Endothelial cell of umbilical vein (primary cell): Measurements from ENCODE around the gene ASAP2. TPM values are rescaled to one million over a fixed set of nuclear protein-coding genes. Genes with fewer than 3 reads are reported as not detected.

Experiments
- BruUV-seq: library from RNA; stranded (reverse); fragments of 400-500 nt; replicated peaks from 2 replicates; lab custom pipeline; 2021; lab: Mats Ljungman, UMichigan
- CTCF ChIA-PET: fragments of 300-600, 350-600 bp; sonication (Branson Sonifier 250); formaldehyde crosslinking; loops from one replicate; lab custom pipeline; 2021; ENCODE audit warnings: antibody characterized with exemption, inconsistent platforms; lab: Charles Lee
- POLR2A ChIA-PET: fragments of 300-600, 350-600 bp; sonication (Branson Sonifier 250); formaldehyde crosslinking; loops from one replicate; lab custom pipeline; 2021; ENCODE audit warnings: antibody characterized with exemption, inconsistent platforms; lab: Charles Lee
- DNase-seq: peaks from one replicate; pipeline ENCODE4 v3.0.0-alpha.2; 2011; ENCODE audit warnings: low read depth, low spot score
- FAIRE-seq: peaks from 2 replicates; lab custom pipeline; 2011; peaks lifted over from hg19 to GRCh38; lab: Jason Lieb, UNC
- H2AFZ ChIP-seq: 2 replicates; pipeline ENCODE4 v1.6.0; 2012; ENCODE audit warnings: low read depth, low read length, control low read depth, inconsistent platforms
- H3K27ac ChIP-seq: 2 replicates; pipeline ENCODE4 v1.5.1; 2011; ENCODE audit warnings: low read depth, mild to moderate bottlenecking, control low read depth, low read length, moderate library complexity; ENCODE audit not compliant: insufficient read depth
- H3K27me3 ChIP-seq, 2 experiments: 2 replicates each; pipeline versions ENCODE4 v1.6.0 to v1.6.1; 2011; ENCODE audit warnings: low read length in 2 of 2, mixed read lengths in 1 of 2; ENCODE audit not compliant: control insufficient read depth in 2 of 2, insufficient read depth in 2 of 2
- H3K36me3 ChIP-seq, 2 experiments: 2 replicates in 1 of 2; 3 replicates in 1 of 2; pipeline ENCODE4 v1.5.1; 2011; ENCODE audit warnings: low read length in 2 of 2, mild to moderate bottlenecking in 1 of 2, moderate library complexity in 1 of 2; ENCODE audit not compliant: control insufficient read depth in 2 of 2, insufficient read depth in 2 of 2; ENCODE audit errors: extremely low read depth in 1 of 2
- H3K4me1 ChIP-seq: 3 replicates; pipeline ENCODE4 v1.5.1; 2011; ENCODE audit warnings: mild to moderate bottlenecking, low read length; ENCODE audit not compliant: control insufficient read depth, insufficient read depth; ENCODE audit errors: extremely low read depth
- H3K4me2 ChIP-seq: 2 replicates; pipeline ENCODE4 v1.6.1; 2011; ENCODE audit warnings: low read length, control low read depth, mixed read lengths; ENCODE audit not compliant: insufficient read depth
- H3K4me3 ChIP-seq, 3 experiments: fragments of 200-600 bp in 1 of 3; sonication (generic), shearing (Covaris generic) in 1 of 3; replicated peaks in 1 of 3; 2 replicates each; pipeline ENCODE4 v1.5.1; 2011 to 2016; ENCODE audit warnings: control low read depth in 3 of 3, low read length in 3 of 3, mild to moderate bottlenecking in 2 of 3, inconsistent platforms in 1 of 3, low read depth in 1 of 3, moderate library complexity in 1 of 3; ENCODE audit not compliant: insufficient read depth in 1 of 3
- H3K79me2 ChIP-seq: 2 replicates; pipeline ENCODE4 v1.6.0; 2012; ENCODE audit warnings: low read length, inconsistent platforms; ENCODE audit not compliant: control insufficient read depth, insufficient read depth
- H3K9ac ChIP-seq: replicated peaks from 2 replicates; pipeline ENCODE3; 2011; ENCODE audit warnings: low read length, control low read depth; ENCODE audit not compliant: insufficient read depth; ENCODE audit errors: extremely low read depth
- H3K9me1 ChIP-seq: replicated peaks from 3 replicates; pipeline ENCODE4 v1.6.0; 2011; ENCODE audit warnings: mild to moderate bottlenecking, low read length; ENCODE audit not compliant: control insufficient read depth, insufficient read depth; ENCODE audit errors: extremely low read depth
- H3K9me3 ChIP-seq: replicated peaks from 2 replicates; pipeline ENCODE4 v1.5.1; 2012; ENCODE audit warnings: low read length, inconsistent platforms; ENCODE audit not compliant: control insufficient read depth, insufficient read depth
- H4K20me1 ChIP-seq: replicated peaks from 2 replicates; pipeline ENCODE3; 2011; ENCODE audit warnings: mild to moderate bottlenecking, low read length; ENCODE audit not compliant: control insufficient read depth, insufficient read depth; ENCODE audit errors: extremely low read depth
- CTCF ChIP-seq, 2 donors: IDR thresholded peaks; 1 replicate in 1 of 2; 2 replicates in 1 of 2; pipeline ENCODE4 v1.5.1; 2011; ENCODE audit warnings: low read length in 2 of 2, mild to moderate bottlenecking in 2 of 2, moderate library complexity in 2 of 2, control low read depth in 1 of 2, inconsistent platforms in 1 of 2, low read depth in 1 of 2; ENCODE audit not compliant: insufficient read depth in 1 of 2; ENCODE audit errors: extremely low read depth in 1 of 2
- EZH2 ChIP-seq: IDR thresholded peaks from 2 replicates; pipeline ENCODE4 v1.6.1; 2012; ENCODE audit warnings: borderline replicate concordance, low read depth, mild to moderate bottlenecking, moderate library complexity, low read length, inconsistent platforms; ENCODE audit not compliant: severe bottlenecking
- FOS ChIP-seq: IDR thresholded peaks from 2 replicates; pipeline ENCODE4 v1.6.1; 2011; ENCODE audit warnings: mild to moderate bottlenecking, low read length, moderate library complexity, borderline replicate concordance; ENCODE audit not compliant: insufficient read depth
- GATA2 ChIP-seq: IDR thresholded peaks from 2 replicates; pipeline ENCODE4 v1.7.0; 2011; ENCODE audit warnings: low read depth, mild to moderate bottlenecking, moderate library complexity, mixed read lengths, low read length; ENCODE audit not compliant: insufficient read length, insufficient read depth
- JUN ChIP-seq: IDR thresholded peaks from 2 replicates; pipeline ENCODE4 v1.6.1; 2011; ENCODE audit warnings: borderline replicate concordance, low read depth; ENCODE audit not compliant: insufficient read length, insufficient read depth
- MAX ChIP-seq: IDR thresholded peaks from 2 replicates; pipeline ENCODE4 v1.6.1; 2011; ENCODE audit not compliant: insufficient read depth, insufficient read length
- MYC ChIP-seq: IDR thresholded peaks from one replicate; pipeline ENCODE4 v1.6.1; 2011; ENCODE audit warnings: mild to moderate bottlenecking, low read depth, low read length
- POLR2A ChIP-seq: IDR thresholded peaks from 2 replicates; pipeline ENCODE4 v1.6.1; 2012; ENCODE audit warnings: low read depth, mild to moderate bottlenecking, control low read depth, low read length
- POLR2AphosphoS5 ChIP-seq: IDR thresholded peaks from 2 replicates; pipeline ENCODE4 v1.6.1; 2012; ENCODE audit warnings: low read depth, mild to moderate bottlenecking, control low read depth, low read length, moderate library complexity; ENCODE audit not compliant: insufficient read depth
- dilution Hi-C: fragments of 300-500 bp; cut with MboI; formaldehyde crosslinking; loops from one replicate; pipeline ENCODE4 v1.15.0; 2019; ENCODE audit warnings: low sequenced_read_pairs; ENCODE audit not compliant: extremely low pct_ligation_motif_present
- intact Hi-C: fragments of 100-400 bp; cut with micrococcal nuclease; formaldehyde crosslinking; loops from one replicate; pipeline ENCODE4 v1.10.0; 2022
- polyA plus RNA-seq, 4 experiments: library from polyadenylated mRNA; depleted of rRNA in 3 of 4; stranded (reverse) in 3 of 4; unstranded in 1 of 4; fragments of >200 nt; gene quantifications; 2 replicates each; pipeline versions ENCODE4 v1.2.1 to v1.2.3, GENCODE V29; 2011 to 2012; ENCODE audit warnings: missing spikeins in 1 of 4
- total RNA-seq: library from RNA; stranded (reverse); gene quantifications from 2 replicates; pipeline ENCODE4 v1.2.3, GENCODE V29; 2021

The ASAP2 gene
- total and polyA plus RNA-seq, 2 donors (not counting 3 experiments of a cell fraction or from before 2014, with no cell fraction given), result 31.1 to 79.2 TPM

GRCh38 chr2:9309147-9309546 is 102.5 kb downstream of the ASAP2 start:
- FAIRE-seq, result no peak

GRCh38 chr2:9310377-9310776 is 103.8 kb downstream of the ASAP2 start:
- intact Hi-C loops (no loop called here), dilution Hi-C loops (no loop called here)

More at GRCh38 chr2:9309147-9309546, 102.5 kb downstream of the ASAP2 start:
- no peaks in the 10 kb centered on the region for H3K9me3 ChIP-seq
- DNase-seq, result no peak
- intact Hi-C loops (no loop called here), dilution Hi-C loops (no loop called here)
- peaks cover 68% of the 10 kb centered on the region for H3K79me2 ChIP-seq
- POLR2A ChIA-PET, result interaction anchor here (0.6 kb wide), 1 partner anchor 51 kb away, joined by 6 read pairs; no protein-coding TSS in a partner anchor
- H3K4me2 ChIP-seq, result no peak overlapping the region
- CTCF ChIA-PET, result interaction anchor here (1.1 to 2.7 kb wide), 5 partner anchors 9 to 166 kb away, joined by 4 to 9 read pairs (median 7); no protein-coding TSS in a partner anchor
- no peaks in the 10 kb centered on the region for H3K9me1 ChIP-seq
- TF ChIP-seq FOS, result no peak
- no peak for TF ChIP-seq MAX
- TF ChIP-seq POLR2A, result no peak
- TF ChIP-seq JUN, result no peak
- H3K4me1 ChIP-seq, result peaks cover 16% of the 10 kb centered on the region
- no peaks in the 10 kb centered on the region for H3K27me3 ChIP-seq
- H2AFZ ChIP-seq, result no peak overlapping the region
- H3K9ac ChIP-seq, result no peak overlapping the region
- no TSS peak for BruUV-seq
- peaks cover 2% of the 10 kb centered on the region for H4K20me1 ChIP-seq
- H3K4me3 ChIP-seq, result no peak overlapping the region
- H3K27ac ChIP-seq, result no peak overlapping the region
- H3K36me3 ChIP-seq, result peaks cover 0 to 5% of the 10 kb centered on the region in 2 experiments

More at GRCh38 chr2:9310377-9310776, 103.8 kb downstream of the ASAP2 start:
- Histone ChIP-seq H3K4me1 (peaks cover 16% of the 10 kb centered on the region), H3K36me3 (peaks cover 0 to 5% of the 10 kb centered on the region in 2 experiments), H3K9ac (no peak overlapping the region), H4K20me1 (peaks cover 2% of the 10 kb centered on the region), H3K27me3 (no peaks in the 10 kb centered on the region), H3K27ac (peak overlapping the region; percentile 25), H3K79me2 (peaks cover 64% of the 10 kb centered on the region), H2AFZ (no peak overlapping the region), H3K9me3 (no peaks in the 10 kb centered on the region), H3K4me2 (peak overlapping the region; percentile 16), H3K9me1 (no peaks in the 10 kb centered on the region), H3K4me3 (no peak overlapping the region)
- CTCF ChIA-PET, result interaction anchor here (0.8 to 2.7 kb wide), 16 partner anchors 9 to 168 kb away, joined by 3 to 9 read pairs (median 4); no protein-coding TSS in a partner anchor
- DNase-seq (peak; percentile 71), FAIRE-seq (peak; percentile 68)
- POLR2A ChIA-PET, result no interaction called here
- TF ChIP-seq GATA2 (no peak), POLR2AphosphoS5 (no peak), MAX (no peak), EZH2 (no peak), JUN (no peak), POLR2A (no peak), CTCF (IDR thresholded peaks at IDR 0.05; ENCODE audit: extremely low read depth in 1 of 2, insufficient read depth in 1 of 2, low read depth in 1 of 2, low read length in 2 of 2) (no peak), FOS (no peak), MYC (no peak)
- no TSS peak for BruUV-seq
